K562 (cell line): ENCODE results near the gene SHE. TPM values are rescaled to one million over a fixed set of nuclear protein-coding genes. Genes with fewer than 3 reads are reported as not detected.

ENCODE experiments used
- ARID1B ChIP-seq: fragments of 450-650 bp; IDR thresholded peaks from 2 replicates; pipeline ENCODE4 v1.6.1; 2016; ENCODE audit warnings: antibody characterized with exemption, mild to moderate bottlenecking, inconsistent platforms
- BHLHE40 ChIP-seq: IDR thresholded peaks from 2 replicates; pipeline ENCODE4 v1.6.1; 2011; ENCODE audit warnings: low read length, improper control_type of control experiment
- CBFA2T3 ChIP-seq: fragments of 450-650 bp; IDR thresholded peaks from 2 replicates; pipeline ENCODE4 v1.6.1; 2017
- CBX3 ChIP-seq, 2 experiments: IDR thresholded peaks; 1 replicate in 1 of 2; 2 replicates in 1 of 2; pipeline ENCODE4 v1.6.1; 2012; ENCODE audit warnings: inconsistent platforms in 2 of 2, low read length in 2 of 2, borderline replicate concordance in 1 of 2, control low read depth in 1 of 2
- ESRRA ChIP-seq: fragments of 450-650 bp; IDR thresholded peaks from 2 replicates; pipeline ENCODE4 v1.6.1; 2014; ENCODE audit warnings: low read depth, mild to moderate bottlenecking, moderate library complexity, borderline replicate concordance
- FOXK2 ChIP-seq, 2 experiments: fragments of 450-650 bp; IDR thresholded peaks in 1 of 2; conservative IDR thresholded peaks in 1 of 2; 2 replicates each; pipeline ENCODE4 v1.6.1; 2016; ENCODE audit warnings: low read depth in 2 of 2, mild to moderate bottlenecking in 1 of 2
- JUN ChIP-seq, 2 experiments: sonication (generic) in 1 of 2; formaldehyde crosslinking in 1 of 2; IDR thresholded peaks; 2 replicates each; pipeline versions ENCODE4 v1.6.1 to v1.8.0; 2012 to 2022; ENCODE audit warnings: borderline replicate concordance in 2 of 2, mild to moderate bottlenecking in 2 of 2, improper control_type of control experiment in 1 of 2, low read depth in 1 of 2, low read length in 1 of 2, missing genetic modification reagents in 1 of 2
- JUND ChIP-seq, 2 experiments: IDR thresholded peaks; 2 replicates in 1 of 2; 3 replicates in 1 of 2; pipeline ENCODE4 v1.6.1; 2011; ENCODE audit warnings: borderline replicate concordance in 2 of 2, low read depth in 2 of 2, low read length in 2 of 2, improper control_type of control experiment in 1 of 2, missing biosample characterization in 1 of 2, missing genetic modification characterization in 1 of 2, missing genetic modification reagents in 1 of 2
- KDM1A ChIP-seq, 2 experiments: fragments of 450-650 bp; IDR thresholded peaks; 2 replicates each; pipeline ENCODE4 v1.6.1; 2016; ENCODE audit warnings: mild to moderate bottlenecking in 2 of 2
- L3MBTL2 ChIP-seq: fragments of 450-650 bp; IDR thresholded peaks from 2 replicates; pipeline ENCODE4 v1.6.1; 2016; ENCODE audit warnings: mild to moderate bottlenecking, moderate library complexity
- MAFG ChIP-seq: fragments of 450-650 bp; conservative IDR thresholded peaks from 2 replicates; pipeline ENCODE4 v1.6.1; 2016; ENCODE audit warnings: missing genetic modification characterization, missing compliant biosample characterization
- MCM7 ChIP-seq, 2 experiments: fragments of 450-650 bp; IDR thresholded peaks; 2 replicates each; pipeline ENCODE4 v1.6.1; 2016 to 2018
- MEIS2 ChIP-seq: fragments of 450-650 bp; IDR thresholded peaks from 2 replicates; pipeline ENCODE4 v1.6.1; 2014; ENCODE audit warnings: mild to moderate bottlenecking; ENCODE audit not compliant: partially characterized antibody
- PYGO2 ChIP-seq: fragments of 450-650 bp; IDR thresholded peaks from 2 replicates; pipeline ENCODE4 v1.6.1; 2016; ENCODE audit warnings: mild to moderate bottlenecking, missing genetic modification characterization, moderate library complexity, missing compliant biosample characterization
- SMARCA4 ChIP-seq: fragments of 450-650 bp; IDR thresholded peaks from 2 replicates; pipeline ENCODE4 v1.6.1; 2016
- ZBED1 ChIP-seq: IDR thresholded peaks from 2 replicates; pipeline ENCODE4 v1.6.1; 2014
- ZC3H8 ChIP-seq: fragments of 450-650 bp; IDR thresholded peaks from 2 replicates; pipeline ENCODE4 v1.6.1; 2017
- ZNF431 ChIP-seq: sonication (generic); formaldehyde crosslinking; IDR thresholded peaks from 2 replicates; pipeline ENCODE4 v1.8.0; 2022; ENCODE audit warnings: mild to moderate bottlenecking, missing genetic modification reagents
- polyA plus RNA-seq, 8 experiments: library from polyadenylated mRNA; depleted of rRNA in 4 of 8; stranded (reverse) in 5 of 8; unstranded in 3 of 8; fragments of >200 nt; fragmentation: Nextera tagmentation in 2 of 8; fragmentation: Illumina TruSeq in 1 of 8; extraction: Ambion mirVana in 2 of 8; extraction: Trizol in 1 of 8; gene quantifications; 2 replicates each; pipeline versions ENCODE4 v1.2.1 to v1.2.3, GENCODE V29; 2011 to 2014; ENCODE audit warnings: inconsistent platforms in 1 of 8, missing spikeins in 1 of 8
- total RNA-seq, 7 experiments: library from RNA; depleted of rRNA in 6 of 7; stranded (reverse); fragments of >200 nt in 6 of 7; fragmentation: Illumina TruSeq in 2 of 7; extraction: Trizol in 2 of 7; gene quantifications; 2 replicates each; pipeline versions ENCODE4 v1.2.1 to v1.2.3, GENCODE V29; 2011 to 2021; ENCODE audit warnings: low replicate concordance in 1 of 7
- TF ChIP-seq, protein P1 (sequence below): sonication (generic); formaldehyde crosslinking; IDR thresholded peaks from 2 replicates; pipeline ENCODE4 v1.8.0; 2022; ENCODE audit warnings: mild to moderate bottlenecking, missing genetic modification reagents
- TF ChIP-seq, protein P2 (sequence below), 3 experiments: fragments of 200-800 bp in 1 of 3; sonication (Bioruptor generic) in 1 of 3; sonication (generic) in 1 of 3; formaldehyde crosslinking in 1 of 3; IDR thresholded peaks; 2 replicates each; pipeline versions ENCODE4 v1.6.1 to v1.8.0; 2016 to 2022; ENCODE audit warnings: mild to moderate bottlenecking in 2 of 3, missing compliant biosample characterization in 2 of 3, missing genetic modification characterization in 2 of 3, missing genetic modification reagents in 1 of 3
- TF ChIP-seq, protein P3 (sequence below): sonication (generic); formaldehyde crosslinking; IDR thresholded peaks from 2 replicates; pipeline ENCODE4 v1.8.0; 2022; ENCODE audit warnings: mild to moderate bottlenecking, missing genetic modification reagents

The SHE gene
- total and polyA plus RNA-seq, 9 of the 15 experiments (the other 6 are each of a cell fraction or from before 2014, with no cell fraction given), result 0.01 to 0.05 TPM; not detected in 7

DNA sequence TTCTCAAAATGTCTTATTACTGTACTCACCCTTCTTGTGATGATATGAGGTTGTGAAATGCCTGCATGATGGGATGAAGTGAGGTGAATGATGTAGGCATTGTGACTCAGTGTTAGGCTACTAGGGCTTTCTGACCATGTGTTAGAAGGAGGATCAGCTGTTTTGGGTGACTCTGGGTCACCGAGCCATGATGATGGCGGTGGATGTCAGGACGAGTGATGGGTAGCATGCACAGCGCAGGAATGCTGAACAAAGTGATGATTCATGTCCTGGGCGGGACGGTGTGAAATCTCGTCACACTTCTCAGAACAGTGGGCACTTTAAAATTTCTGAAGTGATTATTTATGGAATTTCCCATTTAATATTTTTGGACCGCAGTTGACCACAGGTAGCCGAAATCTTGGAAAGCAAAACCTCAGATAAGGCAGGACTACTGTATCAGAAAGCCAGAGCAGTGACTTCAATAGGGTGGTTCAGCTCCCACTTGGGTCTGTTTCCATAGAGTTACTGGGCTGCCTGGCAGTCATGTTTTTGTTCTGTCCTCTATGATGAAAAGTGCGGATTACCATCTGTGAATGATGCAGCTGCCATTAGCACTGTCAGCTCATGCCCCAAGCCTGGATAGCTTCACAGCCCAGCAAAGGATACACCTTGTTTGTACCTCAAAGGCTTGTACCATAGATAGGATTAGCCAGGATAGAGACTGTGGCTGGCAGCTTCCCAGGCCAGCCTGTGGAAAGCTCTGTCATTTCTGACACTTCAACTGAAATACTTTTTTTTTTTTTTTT is 70.4 kb downstream of the SHE start (continued):
- TF ChIP-seq, protein P1, sequence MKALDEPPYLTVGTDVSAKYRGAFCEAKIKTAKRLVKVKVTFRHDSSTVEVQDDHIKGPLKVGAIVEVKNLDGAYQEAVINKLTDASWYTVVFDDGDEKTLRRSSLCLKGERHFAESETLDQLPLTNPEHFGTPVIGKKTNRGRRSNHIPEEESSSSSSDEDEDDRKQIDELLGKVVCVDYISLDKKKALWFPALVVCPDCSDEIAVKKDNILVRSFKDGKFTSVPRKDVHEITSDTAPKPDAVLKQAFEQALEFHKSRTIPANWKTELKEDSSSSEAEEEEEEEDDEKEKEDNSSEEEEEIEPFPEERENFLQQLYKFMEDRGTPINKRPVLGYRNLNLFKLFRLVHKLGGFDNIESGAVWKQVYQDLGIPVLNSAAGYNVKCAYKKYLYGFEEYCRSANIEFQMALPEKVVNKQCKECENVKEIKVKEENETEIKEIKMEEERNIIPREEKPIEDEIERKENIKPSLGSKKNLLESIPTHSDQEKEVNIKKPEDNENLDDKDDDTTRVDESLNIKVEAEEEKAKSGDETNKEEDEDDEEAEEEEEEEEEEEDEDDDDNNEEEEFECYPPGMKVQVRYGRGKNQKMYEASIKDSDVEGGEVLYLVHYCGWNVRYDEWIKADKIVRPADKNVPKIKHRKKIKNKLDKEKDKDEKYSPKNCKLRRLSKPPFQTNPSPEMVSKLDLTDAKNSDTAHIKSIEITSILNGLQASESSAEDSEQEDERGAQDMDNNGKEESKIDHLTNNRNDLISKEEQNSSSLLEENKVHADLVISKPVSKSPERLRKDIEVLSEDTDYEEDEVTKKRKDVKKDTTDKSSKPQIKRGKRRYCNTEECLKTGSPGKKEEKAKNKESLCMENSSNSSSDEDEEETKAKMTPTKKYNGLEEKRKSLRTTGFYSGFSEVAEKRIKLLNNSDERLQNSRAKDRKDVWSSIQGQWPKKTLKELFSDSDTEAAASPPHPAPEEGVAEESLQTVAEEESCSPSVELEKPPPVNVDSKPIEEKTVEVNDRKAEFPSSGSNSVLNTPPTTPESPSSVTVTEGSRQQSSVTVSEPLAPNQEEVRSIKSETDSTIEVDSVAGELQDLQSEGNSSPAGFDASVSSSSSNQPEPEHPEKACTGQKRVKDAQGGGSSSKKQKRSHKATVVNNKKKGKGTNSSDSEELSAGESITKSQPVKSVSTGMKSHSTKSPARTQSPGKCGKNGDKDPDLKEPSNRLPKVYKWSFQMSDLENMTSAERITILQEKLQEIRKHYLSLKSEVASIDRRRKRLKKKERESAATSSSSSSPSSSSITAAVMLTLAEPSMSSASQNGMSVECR (CRISPR knock-in tag), result no peak
- no peak for TF ChIP-seq PYGO2 (tag)
- 0 out of 4 replicates have a peak, but pooled peaks of 1 of the 2 experiments have one; percentile 28 for TF ChIP-seq FOXK2 (conservative IDR thresholded peaks at IDR 0.05 in 1 of 2, IDR thresholded peaks at IDR 0.05 in 1 of 2; ENCODE audit: low read depth in 2 of 2)
- TF ChIP-seq, protein P2, sequence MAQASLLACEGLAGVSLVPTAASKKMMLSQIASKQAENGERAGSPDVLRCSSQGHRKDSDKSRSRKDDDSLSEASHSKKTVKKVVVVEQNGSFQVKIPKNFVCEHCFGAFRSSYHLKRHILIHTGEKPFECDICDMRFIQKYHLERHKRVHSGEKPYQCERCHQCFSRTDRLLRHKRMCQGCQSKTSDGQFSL (CRISPR knock-in tag; IDR thresholded peaks at IDR 0.05), result no peak
- TF ChIP-seq, protein P2 (tag; IDR thresholded peaks at IDR 0.05), result no peak
- TF ChIP-seq L3MBTL2, result peak; percentile 53
- TF ChIP-seq ZNF431, result no peak
- 0 out of 2 replicates have a peak, but pooled peaks have one; percentile 19 for TF ChIP-seq BHLHE40
- peak; percentile 39 for TF ChIP-seq ARID1B
- no peak for TF ChIP-seq ZC3H8
- TF ChIP-seq MCM7 (IDR thresholded peaks at IDR 0.05), result no peak
- peak; percentile 75 for TF ChIP-seq JUN (IDR thresholded peaks at IDR 0.05; ENCODE audit: borderline replicate concordance, low read depth, low read length)
- no peak for TF ChIP-seq JUN (CRISPR knock-in tag; IDR thresholded peaks at IDR 0.05; ENCODE audit: borderline replicate concordance)
- TF ChIP-seq KDM1A (IDR thresholded peaks at IDR 0.05), result peak in 1 of 2 experiments; percentile 63; a peak in 3 of 4 replicates
- TF ChIP-seq MEIS2, result peak; percentile 86
- TF ChIP-seq ZBED1, result no peak
- TF ChIP-seq, protein P3, sequence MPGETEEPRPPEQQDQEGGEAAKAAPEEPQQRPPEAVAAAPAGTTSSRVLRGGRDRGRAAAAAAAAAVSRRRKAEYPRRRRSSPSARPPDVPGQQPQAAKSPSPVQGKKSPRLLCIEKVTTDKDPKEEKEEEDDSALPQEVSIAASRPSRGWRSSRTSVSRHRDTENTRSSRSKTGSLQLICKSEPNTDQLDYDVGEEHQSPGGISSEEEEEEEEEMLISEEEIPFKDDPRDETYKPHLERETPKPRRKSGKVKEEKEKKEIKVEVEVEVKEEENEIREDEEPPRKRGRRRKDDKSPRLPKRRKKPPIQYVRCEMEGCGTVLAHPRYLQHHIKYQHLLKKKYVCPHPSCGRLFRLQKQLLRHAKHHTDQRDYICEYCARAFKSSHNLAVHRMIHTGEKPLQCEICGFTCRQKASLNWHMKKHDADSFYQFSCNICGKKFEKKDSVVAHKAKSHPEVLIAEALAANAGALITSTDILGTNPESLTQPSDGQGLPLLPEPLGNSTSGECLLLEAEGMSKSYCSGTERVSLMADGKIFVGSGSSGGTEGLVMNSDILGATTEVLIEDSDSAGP, result no peak
- peak; percentile 41; the same call in 1 of the 2 replicates for TF ChIP-seq MAFG (tag)
- TF ChIP-seq JUND (IDR thresholded peaks at IDR 0.05; ENCODE audit: borderline replicate concordance, low read depth, low read length), result peak; percentile 76
- TF ChIP-seq JUND (tag; IDR thresholded peaks at IDR 0.05; ENCODE audit: borderline replicate concordance, low read depth, low read length), result peak; percentile 69; the same call in 2 of the 3 replicates
- no peak for TF ChIP-seq CBX3 (IDR thresholded peaks at IDR 0.05; ENCODE audit: borderline replicate concordance in 1 of 2, low read length in 2 of 2)
- 0 out of 2 replicates have a peak, but pooled peaks have one; percentile 16 for TF ChIP-seq ESRRA
- TF ChIP-seq CBFA2T3, result peak; percentile 34
- TF ChIP-seq SMARCA4, result peak; percentile 61; the same call in 1 of the 2 replicates
